Regular cardiac myocyte (primary cell): ENCODE measurements around the gene KRTAP4-11. TPM values are rescaled to one million over a fixed set of nuclear protein-coding genes. Genes with fewer than 3 reads are reported as not detected.

ENCODE experiments used
- total RNA-seq: library from RNA; depleted of rRNA; stranded (reverse); fragments of >200 nt; gene quantifications from 2 replicates; pipeline ENCODE4 v1.2.3, GENCODE V29; 2014

KRTAP4-11 gene
- not detected in 2 replicates for total RNA-seq

GRCh38 chr17:41117846-41118386, at the start of gene KRTAP4-11:
KRTAP4-11 (minus strand) TSS chr17:41118373; CDS start chr17:41118315, 58 bp downstream.

GRCh38 chr17:41160648-41161047, 42.5 kb upstream of the KRTAP4-11 start, which contains the start of gene KRTAP4-4:
KRTAP4-4 (minus strand) TSS chr17:41160748; CDS start chr17:41160691, 57 bp downstream.

GRCh38 chr17:41149652-41149985, 31.4 kb upstream of the KRTAP4-11 start, which contains the start of gene KRTAP4-5:
KRTAP4-5 (minus strand) TSS chr17:41149825; CDS start chr17:41149767, 58 bp downstream.

DNA sequence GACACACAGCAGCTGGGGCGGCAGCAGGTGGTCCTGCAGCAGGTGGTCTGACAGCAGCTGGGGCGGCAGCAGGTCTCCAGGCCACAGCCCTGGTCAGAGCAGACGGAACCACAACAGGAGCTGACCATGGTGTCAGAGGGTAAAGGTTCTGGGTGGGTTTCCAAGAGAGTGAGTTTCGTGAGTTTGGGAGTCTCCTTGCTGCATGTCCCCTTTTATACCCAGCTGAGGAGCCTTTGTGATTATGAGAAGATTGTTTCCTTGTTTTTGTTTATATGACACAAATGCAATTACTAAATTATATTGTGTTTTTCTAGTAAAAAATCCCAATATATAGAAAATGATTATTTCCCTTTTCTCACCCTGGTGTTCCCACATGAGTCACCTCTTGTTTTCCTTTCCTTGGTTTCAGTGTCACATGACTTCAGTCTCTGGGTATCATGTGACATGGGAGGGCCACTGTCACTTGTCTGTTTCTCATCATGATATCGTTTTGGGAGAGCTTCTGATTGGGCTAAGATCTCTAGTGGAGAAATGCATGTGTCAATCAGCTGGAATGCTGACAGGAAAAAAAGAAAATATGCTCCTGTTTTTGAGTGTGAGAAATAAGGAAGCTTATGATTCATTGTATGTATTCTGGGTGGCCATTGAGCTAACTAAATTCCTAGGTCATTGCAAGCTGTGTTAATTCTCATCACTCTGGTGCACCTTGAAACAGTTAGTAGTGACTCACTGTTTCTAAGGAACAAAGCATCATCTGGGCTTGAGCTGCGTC, 22.4 kb upstream of the KRTAP4-11 start, which contains the start of gene KRTAP4-6:
Gene KRTAP4-6, minus strand, starts transcription at position 185 of the 772 bp plus-strand sequence. Its CDS starts 57 bp downstream, at position 128.

DNA sequence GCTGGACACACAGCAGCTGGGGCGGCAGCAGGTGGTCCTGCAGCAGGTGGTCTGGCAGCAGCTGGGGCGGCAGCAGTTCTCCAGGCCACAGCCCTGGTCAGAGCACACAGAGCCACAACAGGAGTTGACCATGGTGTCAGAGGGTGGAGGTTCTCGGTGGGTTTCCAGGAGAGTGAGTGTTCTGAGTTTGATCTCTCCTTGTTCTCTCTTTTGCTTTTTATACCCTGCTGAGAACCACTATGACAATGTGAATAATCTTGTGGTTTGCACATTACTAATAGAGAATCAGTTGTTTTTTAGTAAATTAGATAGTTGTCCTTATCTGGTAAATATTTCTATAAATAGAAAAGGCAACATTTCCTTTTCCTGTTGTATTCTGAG, 5.8 kb upstream of the KRTAP4-11 start, which contains the start of gene KRTAP4-12:
Gene KRTAP4-12, minus strand, starts transcription at position 192 of the 381 bp plus-strand sequence. Its CDS starts 60 bp downstream, at position 132.

DNA sequence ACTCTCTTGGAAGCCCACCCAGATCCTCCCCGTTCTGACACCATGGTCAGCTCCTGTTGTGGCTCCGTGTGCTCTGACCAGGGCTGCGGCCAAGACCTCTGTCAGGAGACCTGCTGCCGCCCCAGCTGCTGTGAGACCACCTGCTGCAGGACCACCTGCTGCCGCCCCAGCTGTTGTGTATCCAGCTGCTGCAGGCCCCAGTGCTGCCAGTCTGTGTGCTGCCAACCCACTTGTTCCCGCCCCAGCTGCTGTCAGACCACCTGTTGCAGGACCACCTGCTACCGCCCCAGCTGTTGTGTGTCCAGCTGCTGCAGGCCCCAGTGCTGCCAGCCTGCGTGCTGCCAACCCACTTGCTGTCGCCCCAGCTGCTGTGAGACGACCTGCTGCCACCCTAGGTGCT, 12.8 kb downstream of the KRTAP4-11 start, which contains the start of gene KRTAP4-9:
Gene KRTAP4-9, plus strand, starts transcription at position 43 of the 400 bp plus-strand sequence. Its CDS starts 0 bp downstream, at position 43.

GRCh38 chr17:41101586-41102259, 16.4 kb downstream of the KRTAP4-11 start, which contains the start of gene KRTAP4-16:
KRTAP4-16 (minus strand) TSS chr17:41102209; CDS start chr17:41102209, 0 bp downstream.

DNA sequence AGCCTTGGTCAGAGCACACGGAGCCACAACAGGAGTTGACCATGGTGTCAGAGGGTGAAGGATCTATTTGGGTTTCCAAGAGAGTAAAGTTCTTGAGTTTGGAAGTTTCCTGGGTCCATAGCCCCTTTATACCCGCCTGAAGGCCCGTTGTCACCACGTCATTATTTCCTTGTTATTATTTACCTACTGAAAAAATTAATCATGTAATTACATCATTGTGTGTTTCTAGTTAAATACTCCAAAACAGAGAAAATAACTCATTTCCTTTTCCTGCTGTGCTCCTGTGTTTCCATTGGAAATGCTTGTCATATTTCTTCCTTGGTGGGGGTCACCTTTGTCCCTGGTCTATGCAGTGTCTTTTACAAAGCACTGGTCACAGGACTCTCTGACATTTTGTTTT, 20.1 kb downstream of the KRTAP4-11 start, which contains the start of gene KRTAP4-8:
Gene KRTAP4-8, minus strand, starts transcription at position 101 of the 400 bp plus-strand sequence. Its CDS starts 58 bp downstream, at position 43.

GRCh38 chr17:41084100-41084856, 33.9 kb downstream of the KRTAP4-11 start, which contains the start of gene KRTAP4-7:
KRTAP4-7 (plus strand) TSS chr17:41084150; CDS start chr17:41084207, 57 bp downstream.

Other genes starting within 250 kb of the KRTAP4-11 start
- gene KRT20, start 233.1 kb downstream of the KRTAP4-11 start, total RNA-seq, result not detected in 2 replicates
- under 0.01 TPM in 1 of 2 replicates, not detected in the other for gene KRT23, start 180.7 kb downstream of the KRTAP4-11 start, total RNA-seq
- 0.28 TPM in 1 of 2 replicates, not detected in the other for gene KRT39, start 151.4 kb downstream of the KRTAP4-11 start, total RNA-seq
- not detected in 2 replicates for gene KRT40, start 134.0 kb downstream of the KRTAP4-11 start, total RNA-seq
- gene KRTAP3-3, start 124.2 kb downstream of the KRTAP4-11 start, total RNA-seq, result not detected in 2 replicates
- not detected in 2 replicates for gene KRTAP3-2, start 118.5 kb downstream of the KRTAP4-11 start, total RNA-seq
- gene KRTAP3-1, start 109.2 kb downstream of the KRTAP4-11 start, total RNA-seq, result not detected in 2 replicates
- 1.9 and 5.1 TPM in 2 replicates for gene KRTAP1-5, start 91.2 kb downstream of the KRTAP4-11 start, total RNA-seq
- gene KRTAP1-4, start 88.2 kb downstream of the KRTAP4-11 start, total RNA-seq, result not detected in 2 replicates
- gene KRTAP1-3, start 83.5 kb downstream of the KRTAP4-11 start, total RNA-seq, result not detected in 2 replicates
- under 0.01 TPM in 1 of 2 replicates, not detected in the other for gene KRTAP1-1, start 76.9 kb downstream of the KRTAP4-11 start, total RNA-seq
- gene KRTAP2-1, start 71.1 kb downstream of the KRTAP4-11 start, total RNA-seq, result not detected in 2 replicates
- gene KRTAP2-2, start 63.1 kb downstream of the KRTAP4-11 start, total RNA-seq, result not detected in 2 replicates
- under 0.01 and 0.77 TPM in 2 replicates for gene KRTAP2-3, start 58.3 kb downstream of the KRTAP4-11 start, total RNA-seq
- gene KRTAP2-4, start 52.5 kb downstream of the KRTAP4-11 start, total RNA-seq, result 0.28 TPM in 1 of 2 replicates, not detected in the other
- not detected in 2 replicates for gene KRTAP4-7, start 34.2 kb downstream of the KRTAP4-11 start, total RNA-seq
- not detected in 2 replicates for gene KRTAP4-8, start 20.2 kb downstream of the KRTAP4-11 start, total RNA-seq
- gene KRTAP4-16, start 16.2 kb downstream of the KRTAP4-11 start, total RNA-seq, result not detected in 2 replicates
- not detected in 2 replicates for gene KRTAP4-9, start 13.0 kb downstream of the KRTAP4-11 start, total RNA-seq
- gene KRTAP4-12, start 5.8 kb upstream of the KRTAP4-11 start, total RNA-seq, result not detected in 2 replicates
- gene KRTAP4-6, start 22.2 kb upstream of the KRTAP4-11 start, total RNA-seq, result not detected in 2 replicates
- gene KRTAP4-5, start 31.5 kb upstream of the KRTAP4-11 start, total RNA-seq, result not detected in 2 replicates
- not detected in 2 replicates for gene KRTAP4-4, start 42.4 kb upstream of the KRTAP4-11 start, total RNA-seq
- not detected in 2 replicates for gene KRTAP4-3, start 49.8 kb upstream of the KRTAP4-11 start, total RNA-seq
- gene KRTAP4-2, start 59.8 kb upstream of the KRTAP4-11 start, total RNA-seq, result not detected in 2 replicates
- gene KRTAP4-1, start 66.5 kb upstream of the KRTAP4-11 start, total RNA-seq, result not detected in 2 replicates
- not detected in 2 replicates for gene KRTAP9-1, start 71.5 kb upstream of the KRTAP4-11 start, total RNA-seq
- gene KRTAP9-2, start 108.3 kb upstream of the KRTAP4-11 start, total RNA-seq, result not detected in 2 replicates
- not detected in 2 replicates for gene KRTAP9-3, start 114.1 kb upstream of the KRTAP4-11 start, total RNA-seq
- gene KRTAP9-8, start 119.6 kb upstream of the KRTAP4-11 start, total RNA-seq, result not detected in 2 replicates
- not detected in 2 replicates for gene KRTAP9-4, start 131.3 kb upstream of the KRTAP4-11 start, total RNA-seq
- not detected in 2 replicates for gene KRTAP9-9, start 137.0 kb upstream of the KRTAP4-11 start, total RNA-seq
- not detected in 2 replicates for gene KRTAP9-6, start 147.0 kb upstream of the KRTAP4-11 start, total RNA-seq
- gene KRTAP9-7, start 157.3 kb upstream of the KRTAP4-11 start, total RNA-seq, result not detected in 2 replicates
- not detected in 2 replicates for gene KRTAP29-1, start 184.5 kb upstream of the KRTAP4-11 start, total RNA-seq
- gene KRTAP16-1, start 190.9 kb upstream of the KRTAP4-11 start, total RNA-seq, result not detected in 2 replicates
- not detected in 2 replicates for gene KRTAP17-1, start 197.3 kb upstream of the KRTAP4-11 start, total RNA-seq
- gene KRT33A, start 232.5 kb upstream of the KRTAP4-11 start, total RNA-seq, result not detected in 2 replicates